Cardiac muscle cell (in vitro differentiated cells and primary cell): ENCODE measurements around the gene CD164L2. TPM values are rescaled to one million over a fixed set of nuclear protein-coding genes. Genes with fewer than 3 reads are reported as not detected.
A peak's percentile ranks its signal among the peaks of the same experiment; 100 is the strongest.

Experiments
- DNase-seq, 2 donors: peaks; one replicate each; pipeline versions ENCODE4 v3.0.0 to v3.0.0-alpha.2; 2010 to 2017; ENCODE audit warnings: low read depth in 1 of 2, low spot score in 1 of 2
- H3K27ac ChIP-seq: fragments of 200-600 bp; sonication (generic); 2 replicates; pipeline ENCODE4 v1.5.1; 2016
- H3K27me3 ChIP-seq: fragments of 200-600 bp; sonication (generic); 2 replicates; pipeline ENCODE4 v1.6.0; 2016; ENCODE audit warnings: control low read depth
- H3K36me3 ChIP-seq: fragments of 200-600 bp; sonication (generic); 2 replicates; pipeline ENCODE4 v1.5.1; 2016; ENCODE audit warnings: control low read depth
- H3K4me1 ChIP-seq: fragments of 200-600 bp; sonication (generic); 2 replicates; pipeline ENCODE4 v1.8.1; 2017; ENCODE audit warnings: low read depth, mild to moderate bottlenecking, mixed run types
- H3K4me3 ChIP-seq: fragments of 200-600 bp; sonication (generic); 2 replicates; pipeline ENCODE4 v1.5.1; 2016; ENCODE audit warnings: mild to moderate bottlenecking
- H3K9me3 ChIP-seq: fragments of 200-600 bp; sonication (generic); 2 replicates; pipeline ENCODE4 v1.5.1; 2017; ENCODE audit warnings: low read depth, mild to moderate bottlenecking, control low read depth
- CTCF ChIP-seq: IDR thresholded peaks from 2 replicates; pipeline ENCODE4 v1.5.1; 2012; ENCODE audit warnings: low read depth, mild to moderate bottlenecking, low read length
- polyA plus RNA-seq: library from polyadenylated mRNA; unstranded; fragments of >200 nt; fragmentation: Nextera tagmentation; extraction: Ambion mirVana; gene quantifications from 2 replicates; pipeline ENCODE4 v1.2.1, GENCODE V29; 2016
- total RNA-seq: library from RNA; depleted of rRNA; stranded (reverse); fragments of >200 nt; gene quantifications from 2 replicates; pipeline ENCODE4 v1.2.3, GENCODE V29; 2016

Gene CD164L2
- total and polyA plus RNA-seq, 2 experiments from 2014 or later, result 0.24 to 0.62 TPM

- H3K9me3 ChIP-seq, result no peaks in the 10 kb centered on the region
- TF ChIP-seq CTCF, result no peak
- no peak overlapping the region for H3K4me3 ChIP-seq
- no peak overlapping the region for H3K27ac ChIP-seq
- no peaks in the 10 kb centered on the region for H3K27me3 ChIP-seq
- peaks cover 11% of the 10 kb centered on the region for H3K4me1 ChIP-seq
- DNase-seq, result no peak
- no peaks in the 10 kb centered on the region for H3K36me3 ChIP-seq
These were observed 11.8 kb upstream of the CD164L2 start for GRCh38 chr1:27394925-27395324.

GRCh38 chr1:27394282-27394658, 11.1 kb upstream of the CD164L2 start:
- no peak for DNase-seq
- H3K27ac ChIP-seq, result no peak overlapping the region
- TF ChIP-seq CTCF, result no peak
- peaks cover 8% of the 10 kb centered on the region for H3K4me1 ChIP-seq
- H3K4me3 ChIP-seq, result no peak overlapping the region
- no peaks in the 10 kb centered on the region for H3K27me3 ChIP-seq
- H3K9me3 ChIP-seq, result no peaks in the 10 kb centered on the region
- H3K36me3 ChIP-seq, result no peaks in the 10 kb centered on the region

GRCh38 chr1:27393641-27394281, 10.6 kb upstream of the CD164L2 start:
- H3K4me1 ChIP-seq, result peaks cover 3% of the 10 kb centered on the region
- no peaks in the 10 kb centered on the region for H3K27me3 ChIP-seq
- no peaks in the 10 kb centered on the region for H3K36me3 ChIP-seq
- H3K9me3 ChIP-seq, result no peaks in the 10 kb centered on the region
- DNase-seq, result no peak
- H3K4me3 ChIP-seq, result no peak overlapping the region
- TF ChIP-seq CTCF, result no peak
- no peak overlapping the region for H3K27ac ChIP-seq

- no peaks in the 10 kb centered on the region for H3K9me3 ChIP-seq
- DNase-seq, result no peak
- no peak overlapping the region for H3K27ac ChIP-seq
- no peaks in the 10 kb centered on the region for H3K27me3 ChIP-seq
- H3K4me1 ChIP-seq, result peaks cover 3% of the 10 kb centered on the region
- H3K4me3 ChIP-seq, result peak overlapping the region; percentile 53
- H3K36me3 ChIP-seq, result no peaks in the 10 kb centered on the region
- peak; percentile 40 for TF ChIP-seq CTCF
These were observed 9.9 kb upstream of the CD164L2 start for GRCh38 chr1:27392778-27393635.

GRCh38 chr1:27392096-27392777, 9.1 kb upstream of the CD164L2 start, which contains the start of gene GPR3:
Gene GPR3 (plus strand): TSS chr1:27392622. CDS start chr1:27393799, 1,177 bp downstream.
- no peaks in the 10 kb centered on the region for H3K27me3 ChIP-seq
- H3K36me3 ChIP-seq, result no peaks in the 10 kb centered on the region
- H3K4me3 ChIP-seq, result peak within 1 kb of the TSS; percentile 53
- DNase-seq, result peak; percentile 94 to 96
- TF ChIP-seq CTCF, result peak; percentile 64
- peaks cover 3% of the 10 kb centered on the region for H3K4me1 ChIP-seq
- H3K9me3 ChIP-seq, result no peaks in the 10 kb centered on the region
- no peak within 1 kb of the TSS for H3K27ac ChIP-seq
